ENCODE data around the gene ZFPM1. TPM values are rescaled to one million over a fixed set of nuclear protein-coding genes. Genes with fewer than 3 reads are reported as not detected.

The ZFPM1 gene
- total RNA-seq, 6 experiments from 2014 or later: 4.5 to 6.4 (median 5.1) TPM

GRCh38 chr16:88522276-88522949, 69.3 kb downstream of the ZFPM1 start:
- Mint-ChIP-seq H3K4me3 (no peak overlapping the region), H3K27me3 (ENCODE audit: insufficient read depth) (no peaks in the 10 kb centered on the region; the same call in 1 of the 2 replicates), H3K9me3 (peaks cover 20% of the 10 kb centered on the region), H3K4me1 (ENCODE audit: low read depth) (no peaks in the 10 kb centered on the region), H3K27ac (no peak overlapping the region), H3K36me3 (ENCODE audit: low read depth) (no peaks in the 10 kb centered on the region)
- TF ChIP-seq, protein P1, sequence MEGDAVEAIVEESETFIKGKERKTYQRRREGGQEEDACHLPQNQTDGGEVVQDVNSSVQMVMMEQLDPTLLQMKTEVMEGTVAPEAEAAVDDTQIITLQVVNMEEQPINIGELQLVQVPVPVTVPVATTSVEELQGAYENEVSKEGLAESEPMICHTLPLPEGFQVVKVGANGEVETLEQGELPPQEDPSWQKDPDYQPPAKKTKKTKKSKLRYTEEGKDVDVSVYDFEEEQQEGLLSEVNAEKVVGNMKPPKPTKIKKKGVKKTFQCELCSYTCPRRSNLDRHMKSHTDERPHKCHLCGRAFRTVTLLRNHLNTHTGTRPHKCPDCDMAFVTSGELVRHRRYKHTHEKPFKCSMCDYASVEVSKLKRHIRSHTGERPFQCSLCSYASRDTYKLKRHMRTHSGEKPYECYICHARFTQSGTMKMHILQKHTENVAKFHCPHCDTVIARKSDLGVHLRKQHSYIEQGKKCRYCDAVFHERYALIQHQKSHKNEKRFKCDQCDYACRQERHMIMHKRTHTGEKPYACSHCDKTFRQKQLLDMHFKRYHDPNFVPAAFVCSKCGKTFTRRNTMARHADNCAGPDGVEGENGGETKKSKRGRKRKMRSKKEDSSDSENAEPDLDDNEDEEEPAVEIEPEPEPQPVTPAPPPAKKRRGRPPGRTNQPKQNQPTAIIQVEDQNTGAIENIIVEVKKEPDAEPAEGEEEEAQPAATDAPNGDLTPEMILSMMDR (IDR thresholded peaks at IDR 0.05): no peak
- no peak for DNase-seq

GRCh38 chr16:88523309-88524161, 70.5 kb downstream of the ZFPM1 start:
- DNase-seq: no peak
- TF ChIP-seq, protein P1 (IDR thresholded peaks at IDR 0.05): no peak
- Mint-ChIP-seq H3K27ac (no peak overlapping the region), H3K4me1 (ENCODE audit: low read depth) (no peaks in the 10 kb centered on the region), H3K9me3 (peaks cover 16% of the 10 kb centered on the region), H3K4me3 (no peak overlapping the region), H3K36me3 (ENCODE audit: low read depth) (no peaks in the 10 kb centered on the region), H3K27me3 (ENCODE audit: insufficient read depth) (no peaks in the 10 kb centered on the region)

- Mint-ChIP-seq H3K36me3 (ENCODE audit: low read depth) (no peaks in the 10 kb centered on the region), H3K4me3 (no peak overlapping the region), H3K27ac (no peak overlapping the region), H3K27me3 (ENCODE audit: insufficient read depth) (no peaks in the 10 kb centered on the region), H3K9me3 (peaks cover 8% of the 10 kb centered on the region), H3K4me1 (ENCODE audit: low read depth) (no peaks in the 10 kb centered on the region)
- TF ChIP-seq, protein P1 (IDR thresholded peaks at IDR 0.05): no peak
- DNase-seq: no peak
Observed at GRCh38 chr16:88524274-88524972, 71.3 kb downstream of the ZFPM1 start.

DNA sequence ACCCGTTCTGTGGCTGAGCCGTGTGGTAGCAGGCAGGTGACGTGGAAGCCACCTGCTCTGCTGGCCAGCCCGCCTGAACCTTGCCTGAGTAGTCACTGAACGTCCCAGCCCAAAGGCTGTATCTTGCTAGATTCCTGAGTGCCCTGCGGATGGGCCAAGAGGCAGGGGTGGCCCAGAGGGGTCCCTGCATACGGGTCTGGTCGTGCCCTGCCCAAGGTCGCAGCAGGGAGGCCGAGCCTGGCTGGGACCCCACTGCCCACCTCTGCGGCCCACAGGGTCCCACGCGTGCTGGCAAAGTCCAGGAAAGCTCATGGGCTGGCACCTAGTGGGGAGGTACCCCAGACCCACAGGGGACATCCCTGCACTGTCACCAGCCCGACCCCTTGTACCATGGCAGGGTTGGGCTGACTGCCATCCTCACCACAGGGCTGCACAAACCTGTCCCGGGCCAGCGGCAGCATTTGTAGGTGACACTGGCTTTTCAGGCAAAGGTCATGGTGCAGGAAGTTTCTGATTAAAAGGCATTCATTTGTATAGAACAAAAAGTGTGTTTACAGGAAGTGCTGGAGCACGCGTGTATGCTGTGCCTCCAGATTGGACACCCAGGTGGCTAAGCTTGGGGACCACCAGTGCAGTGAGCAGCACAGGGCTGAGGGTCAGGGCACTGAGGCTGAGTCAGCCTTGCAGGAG, 72.0 kb downstream of the ZFPM1 start:
- peaks cover 3% of the 10 kb centered on the region for H3K9me3 Mint-ChIP-seq
- TF ChIP-seq, protein P1 (IDR thresholded peaks at IDR 0.05): no peak
- H3K27me3 Mint-ChIP-seq (ENCODE audit: insufficient read depth): no peaks in the 10 kb centered on the region
- no peaks in the 10 kb centered on the region for H3K36me3 Mint-ChIP-seq (ENCODE audit: low read depth)
- no peak overlapping the region for H3K27ac Mint-ChIP-seq
- no peak overlapping the region for H3K4me3 Mint-ChIP-seq
- no peak for DNase-seq
- no peaks in the 10 kb centered on the region for H3K4me1 Mint-ChIP-seq (ENCODE audit: low read depth)

DNA sequence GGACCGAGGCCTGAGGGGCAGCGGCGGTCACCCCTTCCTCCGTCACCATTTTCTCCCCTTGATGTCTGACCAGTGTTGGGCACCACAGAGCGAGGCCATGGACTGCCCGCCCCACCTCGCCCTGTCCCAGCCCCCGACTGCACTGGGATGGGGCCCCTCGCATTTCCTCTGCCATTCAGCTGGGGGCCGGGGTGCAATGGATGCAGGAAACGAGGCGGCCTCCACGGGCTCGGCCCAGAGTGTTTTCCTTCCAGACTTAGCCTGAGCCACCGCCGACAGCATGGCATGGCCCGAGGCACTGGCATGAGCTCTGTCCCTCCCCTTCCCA, 72.5 kb downstream of the ZFPM1 start:
- H3K9me3 Mint-ChIP-seq: no peaks in the 10 kb centered on the region
- H3K27me3 Mint-ChIP-seq (ENCODE audit: insufficient read depth): no peaks in the 10 kb centered on the region
- no peaks in the 10 kb centered on the region for H3K4me1 Mint-ChIP-seq (ENCODE audit: low read depth)
- no peak for DNase-seq
- H3K4me3 Mint-ChIP-seq: no peak overlapping the region
- H3K36me3 Mint-ChIP-seq (ENCODE audit: low read depth): no peaks in the 10 kb centered on the region
- no peak overlapping the region for H3K27ac Mint-ChIP-seq
- TF ChIP-seq, protein P1 (IDR thresholded peaks at IDR 0.05): no peak
